Measurements from ENCODE around the gene FTO.

FTO gene

DNA sequence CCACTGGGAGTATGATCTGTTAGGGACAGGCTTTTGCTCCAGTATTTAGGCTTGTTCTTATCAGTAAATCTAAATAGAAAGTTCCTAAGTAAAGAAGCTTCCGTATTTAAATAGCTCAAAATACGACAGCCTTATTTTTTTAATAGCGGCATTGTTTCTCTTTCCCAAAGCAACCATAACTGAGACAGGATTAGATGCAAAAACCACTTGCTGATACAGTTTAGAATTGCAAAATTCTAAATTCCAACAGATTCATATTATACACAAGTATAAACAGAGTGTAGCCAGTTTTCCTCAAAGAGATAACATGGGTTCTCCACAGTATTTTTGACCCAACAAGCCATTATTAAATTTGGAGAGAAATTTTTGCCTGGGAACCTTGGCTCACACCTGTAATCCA, 276.7 kb downstream of the FTO start:
- no peak for DNase-seq

DNA sequence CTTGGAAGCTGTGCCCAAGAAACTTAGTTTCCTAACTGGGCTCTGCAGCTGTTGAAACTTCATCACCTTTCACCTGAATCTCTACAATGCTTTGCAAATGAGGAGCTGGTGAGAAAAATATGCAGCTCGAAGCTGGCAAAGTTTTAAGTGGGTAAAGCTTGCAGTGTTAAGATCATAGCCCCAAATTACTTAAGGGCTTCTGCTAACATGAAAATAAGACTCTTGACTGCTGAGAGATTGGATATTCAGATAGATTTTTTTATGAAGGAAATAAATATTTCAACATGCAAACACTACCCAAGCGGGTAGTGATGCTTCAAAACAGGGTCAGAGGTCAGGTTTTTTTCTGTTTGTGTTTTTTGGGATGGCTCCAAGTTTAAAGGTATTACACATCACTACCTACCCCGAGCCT, 278.7 kb downstream of the FTO start:
- DNase-seq = no peak

DNA sequence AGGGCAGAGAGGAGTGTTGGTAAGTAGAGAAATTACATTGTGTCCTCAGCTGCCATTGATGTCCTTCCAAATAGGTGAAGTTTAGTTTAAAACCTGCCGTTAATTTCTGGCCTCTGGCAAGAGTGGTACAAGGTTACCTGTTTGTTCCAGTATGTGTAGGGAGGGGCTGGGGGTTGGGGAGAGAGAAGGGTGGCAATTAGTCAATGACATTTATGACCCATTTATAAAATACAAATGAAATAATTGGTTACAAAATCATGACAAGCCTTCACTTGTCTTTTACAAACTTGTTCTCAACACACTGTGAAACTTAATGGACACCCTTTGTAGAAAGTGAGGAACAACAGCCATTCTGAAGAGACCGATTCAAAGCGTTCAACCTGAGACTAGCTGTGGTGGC, 281.0 kb downstream of the FTO start:
- no peak for DNase-seq

DNA sequence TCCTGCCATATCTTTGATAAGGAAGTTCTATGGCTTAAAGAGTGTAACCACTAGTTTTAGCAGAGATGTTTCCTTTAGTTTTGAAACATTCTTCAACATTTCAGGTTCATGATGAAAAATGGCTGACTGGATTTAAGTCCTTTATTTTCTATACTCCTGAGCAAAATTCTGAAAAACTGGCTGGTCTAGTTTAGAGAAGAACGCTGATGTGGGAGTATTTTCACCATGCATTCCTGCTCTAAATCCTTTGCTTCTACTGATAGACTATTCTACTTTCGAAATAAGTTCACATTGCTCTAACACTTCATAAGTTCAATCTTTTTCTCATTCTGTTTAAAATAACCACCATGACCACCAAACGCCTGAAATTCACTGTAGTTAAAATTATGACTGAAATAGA, 281.9 kb downstream of the FTO start:
- no peak for DNase-seq

DNA sequence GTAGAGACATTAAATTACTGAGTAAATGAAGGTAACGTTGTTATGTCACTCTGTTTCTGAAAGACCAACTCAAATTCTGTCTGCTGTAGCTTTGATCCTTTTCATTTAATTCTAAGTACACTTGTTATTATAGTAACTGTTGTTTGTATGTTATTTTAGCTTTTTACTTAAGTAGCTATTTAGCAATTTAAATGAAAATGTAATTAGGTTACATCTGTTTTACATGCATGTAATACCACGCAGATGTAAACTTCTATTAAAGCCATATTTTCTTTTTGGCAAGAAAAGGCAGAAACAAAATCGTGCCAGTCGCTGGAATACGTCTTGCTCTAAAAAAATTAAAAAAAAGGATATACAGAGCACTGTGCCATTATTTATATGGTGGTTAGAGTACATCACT, 282.8 kb downstream of the FTO start:
- no peak for DNase-seq

GRCh38 chr16:53988136-53988535, 284.2 kb downstream of the FTO start:
- no peak for DNase-seq

DNA sequence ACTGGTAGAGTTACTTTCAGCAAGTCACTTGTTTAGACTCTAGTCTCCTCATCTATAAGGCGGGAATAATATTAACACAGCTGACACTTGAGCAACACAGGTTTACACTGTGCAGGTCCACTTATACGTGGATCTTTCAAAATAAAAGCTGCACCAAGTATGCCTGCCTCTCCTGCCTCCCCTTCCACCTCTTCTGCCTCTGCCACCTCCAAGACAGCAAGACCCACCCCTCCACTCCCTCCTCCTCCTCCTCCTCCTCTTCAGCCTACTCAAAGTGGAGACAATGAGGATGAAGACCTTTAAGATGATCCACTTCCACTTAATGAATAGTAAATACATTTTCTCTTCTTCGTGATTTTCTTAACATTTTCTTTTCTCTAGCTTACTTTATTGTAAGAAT, 285.6 kb downstream of the FTO start:
- DNase-seq = no peak

GRCh38 chr16:53991754-53992378, 287.9 kb downstream of the FTO start:
- no peak for DNase-seq

GRCh38 chr16:53995378-53995777, 291.4 kb downstream of the FTO start:
- no peak for DNase-seq

GRCh38 chr16:53996961-53997360, 293.0 kb downstream of the FTO start:
- no peak for DNase-seq

DNA sequence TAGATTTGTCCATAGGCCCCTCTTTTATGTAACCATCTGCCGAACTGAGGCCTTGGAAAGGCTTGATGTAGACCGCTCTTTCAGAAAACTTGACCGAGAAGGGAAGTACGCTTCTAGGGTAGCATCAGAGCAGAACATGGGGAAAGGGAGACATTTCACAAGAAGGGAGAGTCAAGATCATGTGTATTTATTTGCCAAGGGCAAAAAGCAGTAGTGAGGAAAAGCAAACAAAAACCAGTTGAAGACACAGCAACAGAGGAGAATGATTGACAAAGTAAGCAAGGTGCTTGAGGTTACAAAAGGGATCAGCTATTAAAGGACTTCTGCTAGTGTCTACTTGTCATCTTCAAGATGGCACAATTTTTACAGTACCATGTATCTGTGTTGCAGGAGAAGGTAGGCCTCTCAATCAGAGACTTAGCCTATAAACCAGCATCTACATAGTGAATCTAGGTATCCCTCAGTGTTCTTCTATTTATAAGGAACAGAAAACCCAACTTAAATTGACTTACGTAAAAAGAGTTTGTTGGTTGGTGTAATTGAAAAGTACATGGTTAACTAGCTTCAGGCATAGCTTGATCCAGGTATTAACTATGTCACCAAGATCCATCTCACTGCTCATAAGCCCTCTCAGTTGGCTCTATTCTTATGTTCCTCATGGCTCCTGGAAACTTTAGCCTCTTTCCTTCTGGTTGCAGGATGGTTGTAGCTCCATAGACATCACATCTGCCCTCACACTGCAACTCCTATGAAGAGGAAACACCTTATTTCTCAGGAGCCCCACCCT, 294.3 kb downstream of the FTO start:
- no peak for DNase-seq

GRCh38 chr16:53998966-53999522, 295.1 kb downstream of the FTO start:
- DNase-seq = no peak

DNA sequence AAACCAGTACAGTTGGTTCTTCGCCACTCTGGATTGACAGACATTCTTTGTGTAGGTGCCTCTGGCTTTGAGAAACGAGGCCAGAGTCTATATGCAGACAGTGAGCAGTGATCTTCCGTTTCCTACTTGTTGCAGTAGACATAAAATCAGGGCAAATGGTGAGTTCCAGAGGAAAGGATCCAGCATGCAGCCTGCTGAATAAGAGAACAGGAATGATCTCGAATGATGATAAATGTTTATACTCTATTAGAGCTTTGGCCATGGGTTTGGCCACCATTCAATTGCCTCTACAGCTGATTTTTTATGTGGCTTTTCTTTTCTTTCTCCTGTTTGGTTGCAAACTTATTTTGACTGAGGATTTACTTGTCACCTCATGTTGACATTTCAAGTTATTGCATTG, 295.9 kb downstream of the FTO start:
- no peak for DNase-seq

DNA sequence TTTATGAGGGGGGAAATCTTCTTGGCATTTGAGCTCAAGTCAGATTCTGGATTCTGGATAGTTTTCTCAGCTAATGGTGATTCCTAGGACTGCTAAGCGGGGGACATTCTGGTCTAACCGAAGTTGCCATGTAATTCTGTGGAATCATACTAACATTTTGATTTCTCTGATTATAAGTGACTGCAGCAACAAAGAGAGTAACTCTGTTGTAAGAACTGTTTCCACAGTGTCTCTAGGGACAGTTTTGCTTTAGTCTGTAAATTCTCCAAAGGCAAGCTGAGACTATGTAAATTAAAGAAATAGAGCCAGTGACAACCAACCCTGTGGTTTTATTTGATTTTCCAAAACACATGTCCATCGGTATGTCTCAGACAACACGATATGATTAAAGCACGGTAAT, 296.4 kb downstream of the FTO start:
- DNase-seq = no peak

DNA sequence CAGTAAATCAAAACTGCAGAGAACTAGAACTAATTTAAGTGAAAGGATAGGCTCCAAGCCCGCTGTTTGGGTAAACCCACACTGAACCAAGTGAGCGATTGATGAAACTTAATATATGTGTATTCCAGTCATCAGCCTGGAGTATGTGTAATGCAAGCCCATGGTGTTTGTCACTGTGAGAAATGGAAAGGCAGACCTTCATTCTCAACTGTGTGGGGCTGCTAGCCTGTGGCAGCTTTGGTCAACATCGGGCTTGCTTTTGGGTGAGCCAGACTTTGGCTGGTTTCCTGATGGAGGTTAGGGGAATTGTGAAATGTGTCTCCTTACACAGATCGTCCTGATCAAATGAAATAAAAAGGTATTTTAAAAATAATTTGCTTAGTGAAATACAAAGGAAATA, 302.7 kb downstream of the FTO start:
- no peak for DNase-seq

DNA sequence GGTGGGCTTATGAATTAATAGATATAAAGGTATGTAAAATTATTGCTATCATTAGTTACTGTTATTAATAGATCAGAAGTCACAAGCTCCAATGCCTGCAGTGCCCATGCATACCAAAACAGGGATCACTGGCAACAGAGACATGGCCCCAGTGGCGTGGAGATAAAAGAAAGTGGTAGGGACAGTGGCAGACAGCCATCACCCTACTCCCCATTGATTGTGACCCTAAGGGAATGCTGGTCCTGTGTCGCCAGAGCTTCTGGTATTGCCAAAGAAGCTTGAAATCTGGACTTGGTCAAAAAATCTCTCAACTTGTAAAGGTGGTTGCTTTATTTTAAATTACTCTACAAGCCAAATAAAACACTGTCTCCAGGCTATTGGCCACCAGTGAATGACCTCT, 303.5 kb downstream of the FTO start:
- no peak for DNase-seq

DNA sequence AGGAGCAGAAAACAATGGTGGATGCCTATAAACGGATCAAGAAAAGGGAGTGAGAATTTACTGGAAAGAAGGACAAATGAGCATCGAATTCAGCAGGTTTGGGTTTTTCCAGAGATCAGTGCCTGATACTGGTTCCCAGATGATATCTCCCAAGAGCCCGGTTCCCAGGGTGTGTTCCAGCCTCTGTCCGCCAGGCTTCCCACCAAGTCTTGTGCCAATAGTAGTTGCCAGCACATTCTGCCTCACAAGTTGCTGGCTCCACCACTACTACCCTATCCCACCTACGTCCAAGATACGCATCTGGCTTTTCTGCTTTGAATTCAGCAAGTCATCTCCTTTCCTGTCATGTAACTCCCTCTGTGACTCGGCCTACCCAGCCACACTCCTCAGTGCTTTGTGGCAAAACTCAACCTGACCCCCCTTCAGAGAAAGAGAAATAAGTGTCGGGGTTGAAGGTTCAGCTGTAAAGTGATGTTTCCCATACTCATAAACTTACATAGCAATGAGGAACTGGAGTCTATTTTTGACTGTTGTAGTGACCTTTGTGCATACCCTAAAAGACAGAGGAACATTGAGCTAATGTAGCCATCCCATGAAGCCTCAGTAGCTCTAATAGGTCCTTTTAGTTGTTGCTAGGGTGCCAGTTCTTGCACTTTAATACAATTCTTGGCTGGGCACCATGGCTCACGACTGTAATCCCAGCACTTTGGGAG, 305.7 kb downstream of the FTO start:
- no peak for DNase-seq

GRCh38 chr16:54015147-54015546, 311.2 kb downstream of the FTO start:
- DNase-seq = no peak

- DNase-seq = no peak
Observed at GRCh38 chr16:54022362-54022761, 318.4 kb downstream of the FTO start.

- DNase-seq = no peak
Observed at GRCh38 chr16:54026456-54026855, 322.5 kb downstream of the FTO start.

DNA sequence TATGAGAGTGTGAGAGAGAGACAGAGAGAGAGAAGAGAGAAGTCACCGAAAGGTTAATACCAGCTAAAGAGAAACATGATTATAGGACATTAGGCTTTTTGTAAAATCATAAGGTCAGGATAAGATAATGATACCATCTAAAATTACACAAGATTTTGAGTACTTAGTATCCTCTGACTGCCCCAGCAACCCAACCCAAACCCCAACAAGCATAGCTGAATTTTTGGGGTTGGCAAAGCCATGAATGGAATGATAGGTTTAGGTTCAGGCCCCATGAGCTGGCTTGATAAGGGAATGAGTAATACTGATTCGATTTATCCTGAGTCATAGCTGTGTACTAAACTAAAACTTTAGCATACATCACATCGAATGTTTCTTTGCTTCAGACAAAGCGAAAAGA, 323.1 kb downstream of the FTO start:
- DNase-seq = no peak

DNA sequence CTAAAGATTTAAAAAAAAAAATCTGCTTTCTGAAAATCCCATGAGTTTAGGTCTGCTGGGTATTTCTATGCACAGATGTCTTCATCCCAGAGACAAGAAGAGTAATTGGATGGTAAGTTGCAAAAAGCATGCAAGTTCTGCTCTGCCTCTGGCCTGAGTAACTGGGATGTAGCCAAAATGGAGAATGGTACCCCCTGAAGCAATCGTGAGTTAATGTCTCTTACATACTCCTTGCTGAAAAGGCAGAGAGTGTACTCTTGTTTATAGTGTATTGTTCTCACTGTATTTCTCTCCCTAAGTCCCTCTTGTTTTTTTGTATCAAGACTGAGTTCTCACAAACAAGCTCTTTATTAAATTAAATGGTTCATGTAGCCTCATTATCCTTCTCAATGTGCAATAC, 323.6 kb downstream of the FTO start:
- DNase-seq = no peak

GRCh38 chr16:54027995-54028394, 324.0 kb downstream of the FTO start:
- DNase-seq = no peak

DNA sequence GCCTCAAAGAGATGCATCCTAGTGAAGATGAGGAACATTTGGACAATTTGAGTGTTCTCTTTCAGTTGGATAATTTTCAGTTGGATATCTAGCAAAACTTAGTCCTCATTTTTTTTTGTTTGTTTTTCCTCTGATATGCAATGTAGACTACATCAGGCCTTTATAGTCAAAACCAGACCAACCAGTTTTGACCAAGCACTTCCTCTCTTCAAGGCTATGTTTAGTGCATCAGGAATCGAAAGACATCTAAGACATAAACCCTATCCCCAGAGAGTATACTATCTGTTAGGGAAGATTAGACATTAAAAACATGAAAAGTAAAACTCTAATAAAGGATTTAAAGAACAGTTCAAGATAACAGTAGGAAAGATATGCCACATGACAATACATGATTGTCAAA, 326.5 kb downstream of the FTO start:
- DNase-seq = no peak

All from NK-92 treated with Interleukin-12 subunit alpha and Interleukin-12 subunit beta, amount 100 ng/mL, for 24 hours (cell line).